Nephron progenitor cell (in vitro differentiated cells): ENCODE data around the gene IPMK.

Experiments used
- DNase-seq: peaks from one replicate; pipeline ENCODE4 v3.0.0; 2021
- H3K27ac Mint-ChIP-seq: 2 replicates; pipeline ENCODE4 v1.8.0; 2021; ENCODE audit warnings: mild to moderate bottlenecking, moderate library complexity, mixed read lengths
- H3K27me3 Mint-ChIP-seq: 2 replicates; pipeline ENCODE4 v1.8.0; 2021; ENCODE audit warnings: mild to moderate bottlenecking, low read depth, mixed read lengths; ENCODE audit not compliant: poor library complexity
- H3K36me3 Mint-ChIP-seq: 2 replicates; pipeline ENCODE4 v1.8.0; 2021; ENCODE audit warnings: low read depth, mixed read lengths
- H3K4me1 Mint-ChIP-seq: 2 replicates; pipeline ENCODE4 v1.8.0; 2021; ENCODE audit warnings: mixed read lengths
- H3K4me3 Mint-ChIP-seq: 2 replicates; pipeline ENCODE4 v1.8.0; 2021; ENCODE audit warnings: mild to moderate bottlenecking, moderate library complexity, mixed read lengths
- H3K9me3 Mint-ChIP-seq: 2 replicates; pipeline ENCODE4 v1.8.0; 2021; ENCODE audit warnings: mild to moderate bottlenecking, moderate library complexity, mixed read lengths
- TF ChIP-seq, protein P1 (sequence below): fragments of 200-600 bp; sonication (generic); IDR thresholded peaks from 2 replicates; pipeline ENCODE4 v1.5.0; 2021; ENCODE audit warnings: antibody characterized with exemption

IPMK gene

DNA sequence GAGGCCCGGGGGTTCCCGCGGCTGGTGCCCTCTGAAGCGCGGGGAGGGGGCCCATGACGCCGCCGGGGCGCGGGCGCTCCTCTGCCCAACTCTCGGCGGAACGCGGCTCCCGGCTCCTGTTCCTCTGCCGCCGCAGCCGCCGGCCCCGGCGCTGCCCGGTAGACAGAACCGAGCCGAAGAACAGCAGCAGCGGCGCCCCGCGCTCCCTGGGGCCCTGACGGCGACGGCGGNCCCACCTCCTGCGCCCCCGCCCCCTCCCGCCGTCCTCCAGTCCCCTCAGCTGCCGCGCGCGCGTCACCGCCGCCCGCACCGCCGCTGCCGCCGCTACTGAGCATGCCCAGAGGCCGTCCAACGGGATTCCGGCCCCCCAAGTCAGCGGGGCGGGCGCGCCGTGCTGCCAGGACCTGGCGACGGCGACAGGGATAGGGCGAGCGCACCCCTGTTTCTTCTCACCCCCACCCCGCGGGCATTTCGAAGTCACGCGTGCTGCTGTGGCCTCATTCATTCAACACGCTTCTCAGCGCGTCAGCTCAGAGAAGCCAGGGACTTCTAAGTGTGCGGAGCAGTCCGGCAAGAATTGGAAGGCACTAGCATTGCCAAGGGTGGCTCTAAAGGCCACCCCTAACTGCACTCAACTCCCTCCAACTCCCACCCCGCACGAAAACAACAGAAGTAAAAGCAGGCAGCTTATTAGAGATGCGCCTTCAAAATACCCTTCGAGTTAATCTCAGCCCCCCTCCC is at the start of gene IPMK:
Gene IPMK (minus strand): TSS at position 182 of the 741 bp plus-strand sequence. CDS start 283 bp downstream, outside the sequence.
- peak within 1 kb of the TSS; percentile 99 for H3K4me3 Mint-ChIP-seq
- peaks cover 49% of the 10 kb centered on the region for H3K4me1 Mint-ChIP-seq
- peaks cover 20% of the 10 kb centered on the region for H3K36me3 Mint-ChIP-seq
- no peaks in the 10 kb centered on the region for H3K27me3 Mint-ChIP-seq
- DNase-seq: peak; percentile 96
- peak within 1 kb of the TSS; percentile 99 for H3K27ac Mint-ChIP-seq
- peaks cover 10% of the 10 kb centered on the region for H3K9me3 Mint-ChIP-seq
- TF ChIP-seq, protein P1, sequence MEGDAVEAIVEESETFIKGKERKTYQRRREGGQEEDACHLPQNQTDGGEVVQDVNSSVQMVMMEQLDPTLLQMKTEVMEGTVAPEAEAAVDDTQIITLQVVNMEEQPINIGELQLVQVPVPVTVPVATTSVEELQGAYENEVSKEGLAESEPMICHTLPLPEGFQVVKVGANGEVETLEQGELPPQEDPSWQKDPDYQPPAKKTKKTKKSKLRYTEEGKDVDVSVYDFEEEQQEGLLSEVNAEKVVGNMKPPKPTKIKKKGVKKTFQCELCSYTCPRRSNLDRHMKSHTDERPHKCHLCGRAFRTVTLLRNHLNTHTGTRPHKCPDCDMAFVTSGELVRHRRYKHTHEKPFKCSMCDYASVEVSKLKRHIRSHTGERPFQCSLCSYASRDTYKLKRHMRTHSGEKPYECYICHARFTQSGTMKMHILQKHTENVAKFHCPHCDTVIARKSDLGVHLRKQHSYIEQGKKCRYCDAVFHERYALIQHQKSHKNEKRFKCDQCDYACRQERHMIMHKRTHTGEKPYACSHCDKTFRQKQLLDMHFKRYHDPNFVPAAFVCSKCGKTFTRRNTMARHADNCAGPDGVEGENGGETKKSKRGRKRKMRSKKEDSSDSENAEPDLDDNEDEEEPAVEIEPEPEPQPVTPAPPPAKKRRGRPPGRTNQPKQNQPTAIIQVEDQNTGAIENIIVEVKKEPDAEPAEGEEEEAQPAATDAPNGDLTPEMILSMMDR: no peak

DNA sequence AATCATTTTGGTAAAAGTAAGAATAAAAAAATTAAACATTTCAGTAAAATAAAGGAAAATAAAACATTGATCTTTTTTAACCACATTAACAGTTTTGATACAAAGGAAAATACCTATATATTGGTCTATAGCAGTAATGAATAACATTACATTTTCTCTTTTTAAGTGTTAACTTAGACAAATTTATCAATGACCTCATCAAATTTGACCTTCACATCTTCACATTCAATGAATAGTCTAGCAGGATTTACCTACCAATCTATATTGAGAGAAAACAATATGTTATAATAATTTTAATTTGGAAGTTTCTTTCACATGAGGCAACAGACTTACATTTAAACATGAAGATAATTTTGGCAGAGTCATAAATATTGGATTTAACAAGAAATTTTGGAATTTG is 49.2 kb upstream of the IPMK start:
- no peak for DNase-seq
- Mint-ChIP-seq H3K9me3 (no peaks in the 10 kb centered on the region), H3K27me3 (peaks cover 12% of the 10 kb centered on the region), H3K27ac (no peak overlapping the region), H3K4me3 (no peak overlapping the region), H3K4me1 (no peaks in the 10 kb centered on the region), H3K36me3 (no peaks in the 10 kb centered on the region)
- TF ChIP-seq, protein P1: no peak

DNA sequence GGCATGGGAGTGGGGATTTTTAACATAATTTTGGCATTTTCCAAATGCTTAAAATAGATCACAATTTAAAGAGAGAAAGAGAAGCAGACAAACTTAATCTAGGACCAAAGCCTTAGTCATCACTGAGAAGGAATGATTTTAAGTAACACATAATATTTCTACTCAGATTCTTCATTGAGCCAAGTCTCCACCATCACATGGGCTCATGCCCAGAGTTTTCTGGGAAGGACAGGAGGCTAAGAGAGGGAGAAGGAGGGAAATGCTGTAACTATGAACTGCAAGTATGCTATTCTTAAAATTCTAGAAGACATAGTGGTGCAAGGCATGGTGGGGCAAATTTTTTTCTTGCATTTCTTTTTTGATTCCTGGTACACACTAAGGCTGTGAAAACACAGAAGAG is 43.3 kb upstream of the IPMK start:
- no peak overlapping the region for H3K27ac Mint-ChIP-seq
- H3K9me3 Mint-ChIP-seq: no peaks in the 10 kb centered on the region

DNA sequence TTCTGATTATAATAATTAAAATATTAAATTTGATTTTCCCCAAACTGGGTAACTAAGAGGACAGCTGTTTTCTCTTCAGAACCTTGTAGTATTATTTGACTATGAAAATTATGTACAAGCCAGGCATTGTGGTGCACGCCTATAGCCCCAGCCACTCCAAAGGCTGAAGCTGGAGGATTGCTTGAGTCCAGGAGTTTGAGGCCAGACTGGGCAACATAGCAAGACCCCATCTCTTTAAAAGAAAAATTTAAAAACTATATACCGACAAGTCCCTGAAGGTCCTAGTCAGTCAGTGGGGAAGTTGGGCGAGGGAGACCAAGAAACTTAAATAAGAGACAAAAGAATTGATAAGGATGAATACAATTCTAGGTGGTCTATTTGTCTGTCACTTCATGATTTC is 40.0 kb upstream of the IPMK start:
- H3K4me1 Mint-ChIP-seq: peaks cover 7% of the 10 kb centered on the region
- TF ChIP-seq, protein P1: no peak
- H3K9me3 Mint-ChIP-seq: no peaks in the 10 kb centered on the region
- no peak overlapping the region for H3K4me3 Mint-ChIP-seq
- no peaks in the 10 kb centered on the region for H3K36me3 Mint-ChIP-seq
- no peak for DNase-seq
- no peak overlapping the region for H3K27ac Mint-ChIP-seq
- peaks cover 7% of the 10 kb centered on the region for H3K27me3 Mint-ChIP-seq

More for the DNA sequence above, 43.3 kb upstream of the IPMK start:
- H3K27me3 Mint-ChIP-seq: peaks cover 9% of the 10 kb centered on the region
- peaks cover 3% of the 10 kb centered on the region for H3K4me1 Mint-ChIP-seq
- no peak for DNase-seq
- no peaks in the 10 kb centered on the region for H3K36me3 Mint-ChIP-seq
- H3K4me3 Mint-ChIP-seq: no peak overlapping the region
- TF ChIP-seq, protein P1: no peak

DNA sequence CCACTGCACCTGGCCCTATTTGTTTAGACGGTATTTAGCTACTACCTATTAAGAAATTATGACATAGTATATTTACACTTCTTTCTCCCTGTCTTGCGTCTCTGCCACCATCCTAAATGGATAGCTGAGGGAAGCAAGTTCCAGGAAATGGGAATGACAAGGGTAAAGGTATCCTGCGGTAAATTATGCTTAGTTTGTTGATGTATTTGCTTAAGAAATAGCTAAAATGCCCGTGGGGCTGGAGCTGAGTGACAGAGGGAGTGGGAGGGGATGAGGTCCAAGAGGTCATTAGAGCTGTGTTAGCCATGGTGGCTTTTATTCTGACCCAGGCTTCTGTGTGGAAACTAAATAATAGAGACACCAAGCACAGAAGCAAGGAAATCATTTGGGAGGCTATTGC is 38.1 kb upstream of the IPMK start:
- peaks cover 7% of the 10 kb centered on the region for H3K27me3 Mint-ChIP-seq
- no peaks in the 10 kb centered on the region for H3K9me3 Mint-ChIP-seq
- H3K36me3 Mint-ChIP-seq: no peaks in the 10 kb centered on the region
- no peak overlapping the region for H3K4me3 Mint-ChIP-seq
- TF ChIP-seq, protein P1: no peak
- no peak overlapping the region for H3K27ac Mint-ChIP-seq
- no peak for DNase-seq
- peaks cover 20% of the 10 kb centered on the region for H3K4me1 Mint-ChIP-seq

DNA sequence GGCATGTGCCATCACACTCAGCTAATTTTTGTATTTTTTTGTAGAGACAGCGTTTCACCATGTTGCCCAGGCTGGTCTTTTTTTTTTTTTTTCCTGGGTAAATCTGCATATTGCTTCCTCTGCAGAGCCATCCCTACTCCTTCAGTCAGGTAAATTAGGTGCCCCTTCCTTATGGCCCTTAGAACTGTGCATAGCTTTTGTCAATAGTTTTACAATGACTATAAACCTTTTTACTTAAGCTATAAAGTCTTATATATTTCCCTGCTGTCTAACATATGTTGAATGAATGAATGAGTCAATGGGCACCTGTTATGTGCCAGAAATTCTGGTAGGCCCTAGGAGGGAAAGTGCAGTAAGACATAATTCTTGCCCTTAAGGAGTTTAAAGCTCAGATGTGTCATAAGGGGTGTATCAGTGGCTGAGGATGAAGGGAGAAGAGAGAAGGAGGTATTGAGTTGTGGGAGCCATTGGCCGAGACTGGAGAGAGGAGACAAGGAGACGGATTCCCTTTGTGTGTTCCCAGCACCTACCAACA is 36.5 kb upstream of the IPMK start:
- no peaks in the 10 kb centered on the region for H3K36me3 Mint-ChIP-seq
- H3K27me3 Mint-ChIP-seq: peaks cover 7% of the 10 kb centered on the region
- no peak overlapping the region for H3K27ac Mint-ChIP-seq

More for the DNA sequence above, 36.5 kb upstream of the IPMK start:
- H3K9me3 Mint-ChIP-seq: no peaks in the 10 kb centered on the region
- TF ChIP-seq, protein P1: no peak
- no peak overlapping the region for H3K4me3 Mint-ChIP-seq
- DNase-seq: no peak
- peaks cover 20% of the 10 kb centered on the region for H3K4me1 Mint-ChIP-seq
